HepG2 (cell line): ENCODE data around the gene KPNB1. TPM values are rescaled to one million over a fixed set of nuclear protein-coding genes. Genes with fewer than 3 reads are reported as not detected.
A peak's percentile ranks its signal among the peaks of the same experiment; 100 is the strongest.

Source experiments
- ATF2 ChIP-seq: sonication (generic); formaldehyde crosslinking; IDR thresholded peaks from 2 replicates; pipeline ENCODE4 v1.4.0; 2020; ENCODE audit warnings: missing genetic modification reagents
- CBX2 ChIP-seq, 2 experiments: fragments of 200-600 bp in 1 of 2; sonication (generic); formaldehyde crosslinking in 1 of 2; IDR thresholded peaks; 2 replicates each; pipeline versions ENCODE4 v1.7.0 to v1.8.1; 2018 to 2022; ENCODE audit warnings: low read depth in 2 of 2, low read length in 1 of 2, mild to moderate bottlenecking in 1 of 2, missing genetic modification reagents in 1 of 2
- CCAR2 ChIP-seq: fragments of 200-400 bp; formaldehyde crosslinking; optimal IDR thresholded peaks from 2 replicates; pipeline ENCODE3; 2018; ENCODE audit warnings: low read depth, mild to moderate bottlenecking, low read length, moderate library complexity
- FOXP4 ChIP-seq: sonication (generic); formaldehyde crosslinking; IDR thresholded peaks from 2 replicates; pipeline ENCODE4 v1.4.0; 2020; ENCODE audit warnings: missing genetic modification reagents
- HES4 ChIP-seq: sonication (generic); formaldehyde crosslinking; IDR thresholded peaks from 2 replicates; pipeline ENCODE4 v1.9.0; 2021; ENCODE audit warnings: mild to moderate bottlenecking, missing genetic modification reagents, borderline replicate concordance
- HMGXB4 ChIP-seq, 2 experiments: sonication (generic) in 1 of 2; formaldehyde crosslinking in 1 of 2; IDR thresholded peaks; 2 replicates each; pipeline versions ENCODE4 v1.4.0 to v1.6.1; 2018 to 2020; ENCODE audit warnings: missing genetic modification reagents in 2 of 2, borderline replicate concordance in 1 of 2, low read depth in 1 of 2, mild to moderate bottlenecking in 1 of 2, missing biosample characterization in 1 of 2
- IKZF4 ChIP-seq: sonication (generic); formaldehyde crosslinking; IDR thresholded peaks from 2 replicates; pipeline ENCODE4 v1.5.1; 2020; ENCODE audit warnings: borderline replicate concordance, mild to moderate bottlenecking, low read depth, missing genetic modification reagents; ENCODE audit errors: not compliant biosample characterization
- KAT2B ChIP-seq: fragments of 150-350 bp; IDR thresholded peaks from 2 replicates; pipeline ENCODE4 v1.6.1; 2014; ENCODE audit warnings: low read depth, low read length, borderline replicate concordance
- KLF12 ChIP-seq: sonication (generic); formaldehyde crosslinking; IDR thresholded peaks from 2 replicates; pipeline ENCODE4 v1.4.0; 2020; ENCODE audit warnings: missing genetic modification reagents, borderline replicate concordance
- MAZ ChIP-seq, 2 experiments: sonication (generic) in 1 of 2; formaldehyde crosslinking in 1 of 2; IDR thresholded peaks; 2 replicates each; pipeline versions ENCODE4 v1.5.0 to v1.6.1; 2012 to 2020; ENCODE audit warnings: low read depth in 2 of 2, mild to moderate bottlenecking in 2 of 2, borderline replicate concordance in 1 of 2, improper control_type of control experiment in 1 of 2, low read length in 1 of 2, missing genetic modification reagents in 1 of 2, moderate library complexity in 1 of 2
- MIXL1 ChIP-seq: IDR thresholded peaks from 2 replicates; pipeline ENCODE4 v1.6.1; 2016
- MTERF4 ChIP-seq: sonication (generic); formaldehyde crosslinking; IDR thresholded peaks from 2 replicates; pipeline ENCODE4 v1.8.0; 2023; ENCODE audit warnings: mild to moderate bottlenecking, missing genetic modification reagents
- RXRA ChIP-seq: sonication (generic); formaldehyde crosslinking; IDR thresholded peaks from 2 replicates; pipeline ENCODE4 v1.5.1; 2020; ENCODE audit warnings: missing genetic modification reagents
- SNAI1 ChIP-seq: sonication (generic); formaldehyde crosslinking; IDR thresholded peaks from 2 replicates; pipeline ENCODE4 v1.5.0; 2020; ENCODE audit warnings: mild to moderate bottlenecking, missing genetic modification reagents, borderline replicate concordance
- TBL1XR1 ChIP-seq: fragments of 150-350 bp; IDR thresholded peaks from 2 replicates; pipeline ENCODE4 v1.6.1; 2014; ENCODE audit warnings: borderline replicate concordance, low read length; ENCODE audit not compliant: partially characterized antibody
- YEATS4 ChIP-seq: sonication (generic); formaldehyde crosslinking; IDR thresholded peaks from 2 replicates; pipeline ENCODE4 v1.4.0; 2020; ENCODE audit warnings: missing genetic modification reagents, borderline replicate concordance
- ZNF546 ChIP-seq: sonication (generic); formaldehyde crosslinking; conservative IDR thresholded peaks from 2 replicates; pipeline ENCODE4 v1.8.1; 2023; ENCODE audit warnings: mild to moderate bottlenecking, missing genetic modification reagents
- ZNF563 ChIP-seq: sonication (generic); formaldehyde crosslinking; IDR thresholded peaks from 2 replicates; pipeline ENCODE4 v1.8.0; 2022; ENCODE audit warnings: mild to moderate bottlenecking, moderate library complexity, missing genetic modification reagents
- ZNF589 ChIP-seq: sonication (generic); formaldehyde crosslinking; conservative IDR thresholded peaks from 2 replicates; pipeline ENCODE4 v1.8.0; 2022; ENCODE audit warnings: mild to moderate bottlenecking, moderate library complexity, missing genetic modification reagents
- ZNF598 ChIP-seq: sonication (generic); formaldehyde crosslinking; IDR thresholded peaks from 2 replicates; pipeline ENCODE4 v1.5.1; 2020; ENCODE audit warnings: mild to moderate bottlenecking, missing genetic modification reagents, borderline replicate concordance
- ZNF614 ChIP-seq: IDR thresholded peaks from 2 replicates; pipeline ENCODE4 v1.6.1; 2018; ENCODE audit warnings: missing biosample characterization, missing genetic modification reagents, inconsistent platforms, borderline replicate concordance
- polyA plus RNA-seq, 8 experiments: library from polyadenylated mRNA; depleted of rRNA in 3 of 8; stranded (reverse) in 7 of 8; unstranded in 1 of 8; fragments of >200 nt; fragmentation: Illumina TruSeq in 4 of 8; extraction: Trizol in 4 of 8; gene quantifications; 2 replicates each; pipeline versions ENCODE4 v1.2.1 to v1.2.3, GENCODE V29; 2011 to 2016; ENCODE audit warnings: low read depth in 4 of 8, missing spikeins in 1 of 8, mixed read lengths in 1 of 8; ENCODE audit not compliant: insufficient read depth in 1 of 8
- total RNA-seq, 5 experiments: library from RNA; depleted of rRNA; stranded (reverse); fragments of >200 nt; fragmentation: Illumina TruSeq; extraction: Trizol; gene quantifications; 2 replicates each; pipeline ENCODE4 v1.2.3, GENCODE V29; 2016; ENCODE audit warnings: low read depth in 1 of 5

The KPNB1 gene
- total and polyA plus RNA-seq, 2 of the 13 experiments (the other 11 are each of a cell fraction or from before 2014, with no cell fraction given) = 164 to 424 TPM

- no peak for TF ChIP-seq CBX2 (IDR thresholded peaks at IDR 0.05; ENCODE audit: low read depth, low read length)
- TF ChIP-seq CBX2 (CRISPR knock-in tag; IDR thresholded peaks at IDR 0.05; ENCODE audit: low read depth) = no peak
- TF ChIP-seq ZNF598 (CRISPR knock-in tag) = 0 out of 2 replicates have a peak, but pooled peaks have one; percentile 49
- TF ChIP-seq MTERF4 (CRISPR knock-in tag) = peak; percentile 90
- peak; percentile 79 for TF ChIP-seq TBL1XR1
- TF ChIP-seq KAT2B = no peak
- TF ChIP-seq ZNF546 (CRISPR knock-in tag) = 0 out of 2 replicates have a peak, but pooled peaks have one; percentile 4
- TF ChIP-seq MAZ (IDR thresholded peaks at IDR 0.05; ENCODE audit: borderline replicate concordance, low read depth, low read length) = peak; percentile 100
- peak; percentile 99 for TF ChIP-seq MAZ (CRISPR knock-in tag; IDR thresholded peaks at IDR 0.05; ENCODE audit: low read depth)
- peak; percentile 75; the same call in 1 of the 2 replicates for TF ChIP-seq HES4 (CRISPR knock-in tag)
- peak; percentile 69 for TF ChIP-seq IKZF4
- TF ChIP-seq YEATS4 = peak; percentile 98
- peak; percentile 93 for TF ChIP-seq ATF2 (CRISPR knock-in tag)
- TF ChIP-seq KLF12 (CRISPR knock-in tag) = peak; percentile 76
- peak; percentile 91 for TF ChIP-seq ZNF563 (CRISPR knock-in tag)
- TF ChIP-seq MIXL1 (CRISPR knock-in tag) = peak; percentile 84
- TF ChIP-seq FOXP4 = peak; percentile 62
- peak; percentile 12; the same call in 1 of the 2 replicates for TF ChIP-seq ZNF614 (CRISPR knock-in tag)
- TF ChIP-seq CCAR2 = peak; percentile 80
- TF ChIP-seq HMGXB4 (CRISPR knock-in tag; IDR thresholded peaks at IDR 0.05; ENCODE audit: borderline replicate concordance in 1 of 2, low read depth in 1 of 2) = peak; percentile 77 to 91
- 0 out of 2 replicates have a peak, but pooled peaks have one; percentile 40 for TF ChIP-seq SNAI1 (CRISPR knock-in tag)
- TF ChIP-seq RXRA = peak; percentile 73
- TF ChIP-seq ZNF589 (CRISPR knock-in tag) = peak; percentile 98
Observed at GRCh38 chr17:47649153-47649971, at the start of gene KPNB1 (continued).
